Tibial artery (tissue), 4 donors: ENCODE measurements around the gene NEGR1.

Experiments
- DNase-seq, 2 donors: peaks; one replicate each; pipeline ENCODE4 v3.0.0-alpha.2; 2019
- H3K27ac ChIP-seq, 2 donors: fragments of 200-600 bp; sonication (generic) in 1 of 2; 1 replicate in 1 of 2; 2 replicates in 1 of 2; pipeline ENCODE4 v1.5.1; 2018 to 2019; ENCODE audit warnings: mild to moderate bottlenecking in 1 of 2
- H3K27me3 ChIP-seq, 2 donors: fragments of 200-600 bp; sonication (generic) in 1 of 2; one replicate each; pipeline versions ENCODE4 v1.5.1 to v1.6.0; 2016 to 2019
- H3K36me3 ChIP-seq, 3 donors: fragments of 200-600 bp; sonication (generic) in 2 of 3; one replicate each; pipeline ENCODE4 v1.5.1; 2016 to 2019; ENCODE audit warnings: mild to moderate bottlenecking in 2 of 3
- H3K4me1 ChIP-seq, 4 donors: fragments of 200-600 bp; sonication (generic) in 2 of 4; 1 replicate in 3 of 4; 2 replicates in 1 of 4; pipeline ENCODE4 v1.5.1; 2016 to 2019
- H3K4me3 ChIP-seq, 2 donors: fragments of 200-600 bp; sonication (generic) in 1 of 2; 1 replicate in 1 of 2; 2 replicates in 1 of 2; pipeline ENCODE4 v1.5.1; 2018 to 2019; ENCODE audit warnings: mild to moderate bottlenecking in 2 of 2
- H3K9me3 ChIP-seq, 3 donors: fragments of 200-600 bp; sonication (generic) in 1 of 3; one replicate each; pipeline ENCODE4 v1.5.1; 2016 to 2019
- intact Hi-C: fragments of 100-400 bp; cut with DNase I; formaldehyde crosslinking; loops from one replicate; pipeline ENCODE4 v1.15.0; 2023; ENCODE audit warnings: low total_unique reads
- TF ChIP-seq, protein P1 (sequence below), 2 experiments: fragments of 200-600 bp in 1 of 2; fragments of 450-650 bp in 1 of 2; IDR thresholded peaks; one replicate each; pipeline ENCODE4 v1.5.1; 2017 to 2019; ENCODE audit warnings: antibody characterized with exemption in 2 of 2, mild to moderate bottlenecking in 1 of 2, moderate library complexity in 1 of 2

Gene NEGR1

GRCh38 chr1:71921935-71922559, 360.3 kb downstream of the NEGR1 start:
- H3K36me3 ChIP-seq = no peaks in the 10 kb centered on the region
- intact Hi-C loops = no loop called here
- TF ChIP-seq, protein P1, sequence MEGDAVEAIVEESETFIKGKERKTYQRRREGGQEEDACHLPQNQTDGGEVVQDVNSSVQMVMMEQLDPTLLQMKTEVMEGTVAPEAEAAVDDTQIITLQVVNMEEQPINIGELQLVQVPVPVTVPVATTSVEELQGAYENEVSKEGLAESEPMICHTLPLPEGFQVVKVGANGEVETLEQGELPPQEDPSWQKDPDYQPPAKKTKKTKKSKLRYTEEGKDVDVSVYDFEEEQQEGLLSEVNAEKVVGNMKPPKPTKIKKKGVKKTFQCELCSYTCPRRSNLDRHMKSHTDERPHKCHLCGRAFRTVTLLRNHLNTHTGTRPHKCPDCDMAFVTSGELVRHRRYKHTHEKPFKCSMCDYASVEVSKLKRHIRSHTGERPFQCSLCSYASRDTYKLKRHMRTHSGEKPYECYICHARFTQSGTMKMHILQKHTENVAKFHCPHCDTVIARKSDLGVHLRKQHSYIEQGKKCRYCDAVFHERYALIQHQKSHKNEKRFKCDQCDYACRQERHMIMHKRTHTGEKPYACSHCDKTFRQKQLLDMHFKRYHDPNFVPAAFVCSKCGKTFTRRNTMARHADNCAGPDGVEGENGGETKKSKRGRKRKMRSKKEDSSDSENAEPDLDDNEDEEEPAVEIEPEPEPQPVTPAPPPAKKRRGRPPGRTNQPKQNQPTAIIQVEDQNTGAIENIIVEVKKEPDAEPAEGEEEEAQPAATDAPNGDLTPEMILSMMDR (IDR thresholded peaks at IDR 0.05) = no peak
- H3K4me3 ChIP-seq = no peak overlapping the region
- no peaks in the 10 kb centered on the region for H3K9me3 ChIP-seq
- no peaks in the 10 kb centered on the region for H3K27me3 ChIP-seq
- H3K4me1 ChIP-seq = peaks cover 0 to 8% (median 0%) of the 10 kb centered on the region in 4 donors
- H3K27ac ChIP-seq = no peak overlapping the region
- no peak for DNase-seq

GRCh38 chr1:71921204-71921603, 361.1 kb downstream of the NEGR1 start:
- Histone ChIP-seq H3K4me3 (no peak overlapping the region), H3K9me3 (no peaks in the 10 kb centered on the region), H3K4me1 (peaks cover 0 to 8% (median 0%) of the 10 kb centered on the region in 4 donors), H3K36me3 (no peaks in the 10 kb centered on the region), H3K27me3 (no peaks in the 10 kb centered on the region), H3K27ac (no peak overlapping the region)
- no peak for DNase-seq
- TF ChIP-seq, protein P1 (IDR thresholded peaks at IDR 0.05) = no peak
- intact Hi-C loops = no loop called here

- Histone ChIP-seq H3K4me1 (peaks cover 0 to 8% (median 0%) of the 10 kb centered on the region in 4 donors), H3K27me3 (no peaks in the 10 kb centered on the region), H3K9me3 (no peaks in the 10 kb centered on the region), H3K27ac (no peak overlapping the region), H3K36me3 (no peaks in the 10 kb centered on the region), H3K4me3 (no peak overlapping the region)
- intact Hi-C loops = no loop called here
- DNase-seq = no peak
- TF ChIP-seq, protein P1 (IDR thresholded peaks at IDR 0.05) = no peak
These were observed 361.8 kb downstream of the NEGR1 start for GRCh38 chr1:71920556-71920955.

- Histone ChIP-seq H3K27ac (no peak overlapping the region), H3K4me3 (no peak overlapping the region), H3K27me3 (no peaks in the 10 kb centered on the region), H3K4me1 (peaks cover 0 to 3% (median 0%) of the 10 kb centered on the region in 4 donors), H3K9me3 (no peaks in the 10 kb centered on the region), H3K36me3 (no peaks in the 10 kb centered on the region)
- intact Hi-C loops = no loop called here
- no peak for DNase-seq
- TF ChIP-seq, protein P1 (IDR thresholded peaks at IDR 0.05) = no peak
These were observed 362.4 kb downstream of the NEGR1 start for GRCh38 chr1:71919811-71920509.

DNA sequence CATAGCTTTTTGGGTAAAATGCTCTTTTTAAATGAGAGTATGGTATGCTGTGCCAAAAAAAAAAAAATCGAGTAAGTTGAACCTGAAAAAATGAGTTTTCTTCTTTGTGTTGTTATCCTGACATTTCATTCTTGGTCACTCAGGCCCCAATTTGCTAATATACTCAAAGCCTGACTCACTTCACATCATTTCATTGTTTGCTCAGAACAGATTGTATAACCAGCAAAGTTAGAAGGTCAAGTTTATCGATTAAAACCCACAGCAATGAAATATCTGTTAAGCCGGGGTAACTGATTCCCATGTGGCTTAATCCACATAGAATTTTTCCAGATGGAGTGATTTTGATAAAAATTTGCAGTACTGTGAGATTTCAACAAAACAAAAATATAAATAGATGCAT, 363.7 kb downstream of the NEGR1 start:
- Histone ChIP-seq H3K9me3 (no peaks in the 10 kb centered on the region), H3K27ac (no peak overlapping the region), H3K4me3 (no peak overlapping the region), H3K36me3 (no peaks in the 10 kb centered on the region), H3K27me3 (no peaks in the 10 kb centered on the region), H3K4me1 (no peaks in the 10 kb centered on the region)
- DNase-seq = no peak
- intact Hi-C loops = no loop called here
- TF ChIP-seq, protein P1 (IDR thresholded peaks at IDR 0.05) = no peak
